CD4-positive, alpha-beta T cell treated with Interferon alpha-2 for 1 hour (primary cell): ENCODE results near the gene ZACN.
"Not testable (repeated sequence)": the region's sequence is repeated elsewhere in the genome, so short reads cannot be mapped to it uniquely, and the experiment has no call there.

Source experiments
- DNase-seq, 2 donors: peaks; one replicate each; pipeline ENCODE4 v3.0.0-alpha.2; 2020 to 2022

Gene ZACN

DNA sequence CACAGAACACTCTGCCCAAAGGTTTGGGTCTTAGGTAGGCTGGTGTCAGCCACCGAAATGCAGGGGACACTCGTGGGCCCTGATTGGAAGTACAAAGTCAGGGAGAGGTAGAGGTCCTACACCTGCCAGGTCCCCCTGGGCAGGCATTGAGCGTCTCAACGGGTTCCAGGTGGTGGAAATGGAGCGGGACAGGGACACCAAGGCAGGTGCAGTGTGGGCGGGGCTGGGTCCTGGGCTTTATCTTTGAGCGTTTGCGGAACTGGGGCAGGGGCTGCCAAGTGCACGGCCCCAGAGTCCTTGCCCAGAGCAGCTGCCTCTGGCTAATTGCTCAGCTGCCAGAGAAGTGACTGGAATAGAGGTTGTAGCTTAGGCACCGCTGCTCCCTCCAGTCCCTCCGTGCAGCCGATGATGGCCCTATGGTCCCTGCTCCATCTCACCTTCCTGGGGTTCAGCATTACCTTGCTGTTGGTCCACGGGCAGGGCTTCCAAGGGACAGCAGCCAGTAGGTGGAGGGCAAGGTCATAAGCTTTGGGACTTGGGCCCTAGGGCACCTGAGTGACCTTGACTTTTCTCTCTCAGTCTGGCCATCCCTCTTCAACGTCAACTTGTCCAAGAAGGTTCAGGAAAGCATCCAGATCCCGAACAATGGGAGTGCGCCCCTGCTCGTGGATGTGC, at the start of gene ZACN:
Gene ZACN, plus strand, starts transcription at position 323 of the 675 bp plus-strand sequence. Its CDS starts 83 bp downstream, at position 406.
- DNase-seq, result no peak

DNA sequence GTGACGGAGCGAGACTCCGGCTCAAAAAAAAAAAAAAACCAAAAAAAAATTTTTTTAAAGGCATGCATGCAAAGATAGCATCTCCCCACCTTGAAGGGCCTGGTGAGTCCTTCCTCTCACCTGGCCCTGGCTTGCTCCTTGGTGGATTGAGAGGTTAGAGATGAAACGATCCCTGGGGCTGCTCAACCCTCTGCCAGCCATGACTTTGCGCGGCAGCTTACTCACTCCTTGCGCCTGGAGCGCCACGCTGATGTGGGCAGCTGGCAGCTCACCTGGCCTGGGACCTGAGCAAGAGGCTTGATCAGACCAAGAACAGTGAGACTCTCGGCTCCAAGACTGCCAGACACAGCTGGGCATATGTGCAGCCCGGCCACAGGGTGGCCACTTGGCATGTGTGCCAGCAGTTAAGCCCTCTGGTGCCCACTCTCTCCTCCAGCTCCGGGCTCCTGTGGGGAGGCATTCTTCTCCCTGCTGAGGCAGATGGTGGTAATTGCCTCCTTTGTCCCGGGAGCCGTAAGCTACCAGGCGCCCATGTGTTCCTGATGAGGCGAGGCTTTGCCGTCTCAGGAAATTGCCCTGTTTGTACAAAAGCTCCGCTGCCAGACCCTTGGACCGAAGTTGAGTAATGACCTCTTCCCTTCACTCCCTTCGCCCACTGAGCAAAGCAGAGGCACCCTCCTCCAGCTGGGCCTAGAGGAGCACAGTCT, 46.8 kb upstream of the ZACN start:
- DNase-seq, result no peak

GRCh38 chr17:76032780-76033108, 46.2 kb upstream of the ZACN start:
- no peak for DNase-seq

- DNase-seq, result no peak
These were observed 45.8 kb upstream of the ZACN start for GRCh38 chr17:76033139-76033538.

GRCh38 chr17:76034428-76035350, 44.3 kb upstream of the ZACN start:
- DNase-seq, result no peak

DNA sequence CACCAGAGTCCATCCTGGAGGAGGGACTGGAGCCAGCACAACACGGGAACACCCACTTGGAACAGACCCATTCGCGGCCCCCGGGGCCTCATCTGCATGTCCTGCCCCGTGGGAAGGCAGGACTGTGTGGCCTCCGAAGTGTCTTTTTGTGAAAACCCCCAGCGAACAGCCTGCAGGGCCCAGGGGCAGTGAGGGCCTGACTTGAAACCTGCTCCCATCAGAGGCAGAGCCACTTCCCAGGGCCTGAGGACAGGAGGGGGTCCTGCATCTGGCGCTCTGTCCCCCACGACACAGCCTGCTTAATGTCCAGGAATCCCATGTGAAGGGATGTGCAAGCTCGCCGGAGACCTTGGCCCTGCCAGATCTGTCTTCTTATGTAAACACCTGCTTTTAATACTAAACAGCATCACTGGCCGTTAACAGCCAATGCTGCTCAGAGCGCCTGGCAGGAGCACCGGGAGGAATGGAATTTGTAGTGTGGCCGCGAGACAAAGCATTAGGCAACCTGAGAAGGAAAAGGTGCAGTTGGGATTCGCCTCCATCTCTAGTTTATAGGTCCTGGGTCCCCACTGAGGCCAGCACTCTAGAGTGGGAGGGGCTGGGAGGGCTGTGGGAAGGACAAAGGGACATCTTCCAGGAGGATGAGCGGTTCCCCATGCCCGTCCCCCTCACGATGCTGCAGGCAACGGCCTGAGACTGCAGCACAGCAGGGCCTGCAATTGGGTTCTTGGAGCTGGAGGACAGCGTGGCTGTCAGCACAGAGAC, 42.3 kb upstream of the ZACN start:
- no peak for DNase-seq

- no peak for DNase-seq
These were observed 40.9 kb upstream of the ZACN start for GRCh38 chr17:76038050-76038449.

DNA sequence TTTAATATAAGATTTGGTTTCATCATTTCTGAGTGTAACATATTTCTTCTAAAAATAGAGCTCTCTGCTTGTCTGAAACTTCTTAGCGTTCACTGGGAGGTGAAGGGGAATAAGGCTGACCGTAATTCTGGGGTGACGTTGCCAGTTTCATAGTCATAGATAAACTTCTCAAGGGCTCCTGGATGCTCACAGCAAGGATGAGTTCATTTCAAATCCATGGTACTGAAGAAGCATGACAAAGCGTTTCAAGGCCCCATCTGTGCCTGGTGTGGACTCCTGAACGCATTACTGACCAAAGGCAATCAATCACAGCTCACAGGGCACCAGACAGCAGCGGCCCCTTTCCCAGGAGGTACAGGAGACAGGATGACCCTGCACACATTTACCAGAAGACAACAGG, 39.9 kb upstream of the ZACN start:
- no peak for DNase-seq

DNA sequence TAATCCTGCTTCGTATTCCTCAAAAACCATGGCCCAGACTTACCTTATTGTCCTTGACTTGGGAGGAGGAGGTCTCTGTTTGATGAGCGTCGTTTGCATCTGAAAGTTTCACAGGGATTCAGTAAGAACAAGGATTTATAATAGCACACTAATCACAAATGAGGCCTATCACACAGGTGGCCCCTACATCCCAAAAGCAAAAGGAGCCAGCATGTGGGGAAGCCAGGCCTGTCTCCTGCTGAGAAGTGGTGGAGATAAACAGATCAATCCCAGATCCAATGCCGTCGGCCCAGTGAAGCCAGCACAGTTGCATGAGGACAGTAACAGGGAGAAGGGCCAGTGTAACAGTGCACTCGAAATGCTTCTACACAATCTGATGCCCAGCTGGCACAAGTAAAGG, 38.6 kb upstream of the ZACN start:
- no peak for DNase-seq

DNA sequence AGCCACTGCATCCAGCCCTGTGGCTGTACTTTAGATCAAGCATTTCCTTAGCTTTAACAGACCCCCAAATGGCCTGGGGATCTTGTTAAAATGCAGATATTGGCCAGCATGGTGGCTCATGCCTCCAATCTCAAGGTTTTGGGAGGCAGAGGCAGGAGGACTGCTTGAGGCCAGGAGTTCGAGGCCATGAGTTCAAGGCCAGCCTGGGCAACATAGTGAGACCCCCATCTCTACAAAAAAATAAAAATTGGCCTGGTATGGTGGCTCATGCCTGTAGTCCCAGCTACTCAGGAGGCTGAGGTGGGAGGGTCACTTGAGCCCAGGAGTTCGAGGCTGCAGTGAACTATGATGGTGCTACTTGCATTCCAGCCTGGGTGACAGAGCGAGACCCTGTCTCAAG, 36.1 kb upstream of the ZACN start:
- DNase-seq, result not testable (repeated sequence)

DNA sequence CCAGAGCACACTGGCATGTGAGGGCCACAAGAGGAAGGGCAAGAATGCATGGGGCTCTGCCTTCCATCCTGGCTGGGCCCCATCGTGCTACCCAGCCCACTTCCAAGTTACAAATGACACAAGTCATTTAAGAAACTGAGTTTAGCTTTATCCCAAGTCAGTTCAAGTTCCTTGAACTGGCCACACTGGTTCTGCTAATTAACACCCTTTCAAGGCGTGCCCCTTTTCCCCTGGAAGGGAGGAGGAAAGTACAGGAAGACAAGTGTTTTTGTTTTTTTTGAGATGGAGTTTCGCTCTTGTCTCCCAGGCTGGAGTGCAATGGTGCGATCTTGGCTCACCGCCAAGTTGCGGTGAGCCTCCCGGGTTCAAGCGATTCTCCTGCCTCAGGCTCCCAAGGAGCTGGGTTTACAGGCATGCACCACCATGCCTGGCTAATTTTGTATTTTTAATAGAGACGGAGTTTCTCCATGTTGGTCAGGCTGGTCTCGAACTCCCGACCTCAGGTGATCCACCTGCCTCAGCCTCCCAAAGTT, 34.4 kb upstream of the ZACN start:
- DNase-seq, result not testable (repeated sequence)

DNA sequence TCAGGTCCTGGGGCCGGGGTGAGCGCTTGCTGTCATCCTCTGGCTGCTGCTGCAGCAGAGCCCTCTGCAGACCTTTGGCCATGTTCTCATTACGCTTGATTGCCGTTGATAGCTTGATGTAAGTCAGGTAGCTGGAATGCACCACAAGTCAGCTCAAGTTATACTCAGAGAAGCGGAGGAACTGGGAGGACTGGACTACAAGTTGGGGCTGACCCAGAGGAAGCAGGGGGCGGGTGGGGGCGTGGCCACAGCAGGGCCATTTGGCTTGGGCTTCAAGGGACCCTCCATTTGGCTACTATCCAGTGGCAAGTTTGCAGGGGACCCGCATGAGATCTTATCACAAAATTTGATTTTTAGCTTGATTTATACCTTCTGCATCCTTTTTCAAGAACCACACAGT, 32.9 kb upstream of the ZACN start:
- no peak for DNase-seq

DNA sequence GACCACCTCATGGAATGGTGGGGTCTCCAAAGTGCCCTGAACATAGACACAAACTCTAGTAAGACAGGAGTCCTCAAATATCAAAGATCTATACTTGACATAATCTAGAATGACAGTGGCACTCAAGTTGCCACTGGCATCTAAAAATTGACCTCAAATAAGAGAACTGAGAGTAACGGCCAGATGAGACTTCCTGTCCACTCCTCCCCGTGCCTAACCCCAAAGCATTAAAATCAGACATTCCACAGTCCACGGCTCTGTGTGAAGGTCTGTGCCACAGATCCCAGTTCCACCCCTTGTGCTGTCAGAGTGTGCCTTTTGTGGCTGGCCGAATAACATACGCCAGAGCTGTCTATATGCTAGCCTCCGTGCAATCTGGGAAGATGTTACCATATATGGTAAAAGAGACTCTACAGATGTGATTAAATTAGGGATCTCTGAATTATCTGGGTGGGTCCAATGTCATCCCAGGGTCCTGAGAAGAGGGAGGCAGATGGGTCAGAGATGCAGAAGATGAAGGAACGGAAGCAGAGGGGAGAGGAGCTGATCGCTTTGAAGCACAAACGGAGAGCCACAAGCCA, 30.9 kb upstream of the ZACN start:
- DNase-seq, result no peak

DNA sequence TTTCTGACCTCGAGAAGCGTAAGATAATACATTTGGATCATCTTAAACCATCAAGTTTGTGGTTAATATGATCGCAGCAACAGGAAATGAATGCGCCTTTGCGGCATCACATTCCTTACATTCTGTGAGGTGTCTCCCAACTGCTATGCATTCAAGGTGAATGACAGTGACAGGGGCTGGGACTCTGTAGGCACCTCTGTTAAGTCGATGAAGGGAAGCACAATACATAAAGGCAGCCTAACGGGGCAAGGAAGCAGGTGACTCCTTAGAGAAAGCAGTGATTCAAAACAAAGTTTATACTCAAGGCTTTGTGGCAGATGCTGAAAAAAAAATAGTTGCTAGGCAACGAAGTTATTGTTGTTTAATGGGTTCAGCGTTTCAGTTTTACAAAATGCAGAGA, 30.3 kb upstream of the ZACN start:
- DNase-seq, result peak in 1 of 2 donors; percentile 33

- no peak for DNase-seq
These were observed 29.7 kb upstream of the ZACN start for GRCh38 chr17:76049239-76049638.

DNA sequence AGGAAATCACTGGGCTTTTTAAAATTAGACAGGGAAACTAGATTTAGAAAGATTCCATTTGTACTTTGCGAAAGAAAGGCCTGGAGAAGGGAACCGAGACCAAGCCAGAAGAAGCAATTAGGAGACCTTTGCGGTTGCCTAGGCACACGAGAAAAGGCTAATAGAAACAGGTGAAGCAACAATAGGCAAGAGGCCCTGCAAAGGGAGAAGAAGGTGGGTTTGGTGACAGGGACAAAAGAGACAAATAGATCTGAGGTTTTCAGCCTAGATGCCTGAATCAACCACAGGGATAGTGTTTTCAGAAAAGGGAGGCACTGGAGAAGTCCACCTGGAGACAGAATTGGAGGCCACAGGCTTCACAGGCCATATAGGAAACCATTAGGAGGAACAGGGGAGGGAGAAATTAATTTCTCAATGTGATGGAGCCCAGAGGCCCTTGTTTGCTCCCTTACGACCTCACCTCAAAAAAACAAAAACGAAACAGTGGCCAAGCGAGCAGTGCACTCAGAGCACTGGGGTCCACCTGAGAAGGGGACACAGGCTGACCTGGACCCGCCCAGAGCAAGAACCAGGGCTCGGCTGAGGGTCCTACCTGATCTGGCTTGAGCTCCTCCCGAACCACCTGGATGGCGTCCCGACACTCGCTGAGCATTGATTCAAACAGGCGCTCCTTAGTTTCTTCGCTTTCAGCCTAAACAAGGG, 29.0 kb upstream of the ZACN start:
- DNase-seq, result no peak

DNA sequence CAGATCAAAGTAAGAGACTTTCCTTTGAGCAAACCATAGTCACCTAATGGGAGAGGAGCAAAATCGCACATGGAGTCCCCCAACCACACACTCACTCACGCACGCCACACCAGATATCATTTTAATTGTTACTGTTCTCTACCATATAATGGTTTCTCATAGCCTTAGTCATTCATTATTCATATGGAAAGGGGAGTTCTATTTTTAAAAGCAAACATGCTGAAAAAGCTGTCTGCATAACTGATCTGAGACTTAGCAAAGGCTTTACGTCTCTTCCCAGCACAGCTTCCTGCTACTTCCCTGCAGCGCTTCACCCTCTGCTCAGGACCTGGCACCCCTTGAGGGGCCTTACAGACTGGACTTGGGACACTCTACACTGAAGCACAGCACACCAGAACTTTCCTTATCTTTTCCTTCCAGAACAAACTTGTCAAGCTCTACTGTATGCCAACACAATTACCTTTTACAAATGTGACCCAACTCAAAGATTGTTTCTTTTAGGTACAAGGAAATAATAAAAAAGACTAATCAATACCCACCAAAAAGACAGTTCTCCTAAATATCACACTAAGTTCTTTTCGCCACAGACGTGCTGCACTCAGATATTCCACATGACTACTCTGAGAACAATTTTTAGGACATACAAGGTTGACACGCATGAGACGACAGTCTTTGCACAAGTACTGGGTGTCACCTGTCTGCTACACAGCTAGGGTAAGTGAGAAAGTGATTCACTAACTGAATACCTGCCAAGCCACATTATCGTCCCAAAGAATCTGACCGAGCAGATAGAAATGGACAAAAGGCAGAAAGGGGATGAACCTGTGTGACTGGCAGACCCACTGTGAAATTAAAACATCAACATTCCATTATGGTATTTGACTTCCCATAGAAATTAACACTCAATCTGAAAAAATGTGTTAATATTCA, 28.2 kb upstream of the ZACN start:
- DNase-seq, result no peak

DNA sequence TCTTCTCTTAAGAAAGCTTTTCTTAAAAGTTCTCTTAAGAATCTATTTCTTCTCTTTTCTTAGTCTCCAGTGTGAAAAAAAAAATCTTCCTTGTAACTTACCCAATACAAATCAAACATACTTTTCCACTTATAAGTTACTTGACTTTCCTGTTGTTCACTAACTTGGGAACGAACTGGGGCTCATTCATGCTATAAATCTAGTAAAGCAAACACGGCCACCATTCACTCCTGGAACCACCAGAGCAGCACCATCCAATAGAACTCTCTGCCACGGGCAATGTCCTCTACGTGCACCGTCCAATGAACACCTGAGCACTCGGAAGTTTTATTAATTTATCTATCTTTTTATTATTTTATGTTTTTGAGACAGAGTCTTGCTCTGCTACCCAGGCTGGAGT, 27.4 kb upstream of the ZACN start:
- no peak for DNase-seq

DNA sequence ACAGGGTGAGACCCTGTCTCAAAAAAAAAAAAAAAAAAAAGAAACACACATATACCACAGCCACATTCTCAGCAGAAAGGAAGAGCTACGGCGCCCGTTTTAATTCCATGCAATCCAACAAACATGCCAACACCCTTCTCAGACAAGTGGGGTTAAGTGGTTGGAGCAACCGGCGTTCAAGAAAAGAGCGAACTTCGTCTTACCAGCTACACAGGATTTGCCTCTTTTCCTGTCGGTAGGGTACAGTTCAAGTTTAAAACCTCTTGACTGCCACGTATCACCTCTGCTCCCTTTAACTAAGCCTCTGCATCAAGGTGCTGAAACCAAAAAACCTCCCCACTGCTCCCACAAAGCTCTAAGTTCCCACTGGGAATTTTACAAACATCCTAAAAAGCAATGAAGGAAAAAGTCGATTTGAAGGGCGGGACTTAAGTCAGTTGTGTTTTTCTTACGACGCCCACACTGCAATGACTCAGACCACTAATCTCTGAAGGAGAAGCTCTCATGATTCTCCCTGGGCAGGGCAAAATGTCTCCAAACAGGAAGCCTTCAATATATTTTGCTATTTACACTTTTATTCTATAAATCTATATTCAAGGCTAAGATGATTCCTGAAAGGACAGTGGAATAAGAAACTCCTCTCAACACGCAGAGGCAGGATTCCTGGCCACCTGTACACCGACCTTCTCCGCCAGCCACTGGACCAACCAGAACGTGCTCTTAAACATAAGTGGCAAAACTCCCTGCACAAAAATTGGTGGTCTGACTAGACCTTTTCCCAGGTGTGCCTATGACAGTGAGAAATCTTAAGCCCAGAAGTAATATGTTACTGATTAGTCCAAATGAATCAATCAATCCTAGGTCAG, 25.5 kb upstream of the ZACN start:
- DNase-seq, result no peak

GRCh38 chr17:76054112-76054476, 24.9 kb upstream of the ZACN start:
- DNase-seq, result no peak
